ENCODE data around the gene THAP3.

DNA sequence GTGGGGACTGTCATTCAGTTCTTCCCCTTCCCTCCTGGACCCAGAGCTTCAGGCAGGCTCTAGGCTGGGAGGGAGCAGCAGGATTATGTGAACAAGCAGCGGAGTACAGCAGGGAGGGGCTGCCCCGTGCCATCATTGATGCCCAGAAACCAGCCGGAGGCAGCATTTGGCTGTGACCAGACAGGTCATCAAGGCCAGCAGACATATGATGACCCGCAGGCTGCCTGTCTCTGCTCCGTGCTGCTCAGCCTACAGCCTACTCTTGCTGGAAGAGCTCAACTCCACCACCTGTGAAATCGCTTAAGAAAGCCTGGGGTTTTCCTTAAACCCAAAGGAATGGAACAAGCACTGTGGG is 26.9 kb upstream of the THAP3 start:
- TF ChIP-seq, protein P1, sequence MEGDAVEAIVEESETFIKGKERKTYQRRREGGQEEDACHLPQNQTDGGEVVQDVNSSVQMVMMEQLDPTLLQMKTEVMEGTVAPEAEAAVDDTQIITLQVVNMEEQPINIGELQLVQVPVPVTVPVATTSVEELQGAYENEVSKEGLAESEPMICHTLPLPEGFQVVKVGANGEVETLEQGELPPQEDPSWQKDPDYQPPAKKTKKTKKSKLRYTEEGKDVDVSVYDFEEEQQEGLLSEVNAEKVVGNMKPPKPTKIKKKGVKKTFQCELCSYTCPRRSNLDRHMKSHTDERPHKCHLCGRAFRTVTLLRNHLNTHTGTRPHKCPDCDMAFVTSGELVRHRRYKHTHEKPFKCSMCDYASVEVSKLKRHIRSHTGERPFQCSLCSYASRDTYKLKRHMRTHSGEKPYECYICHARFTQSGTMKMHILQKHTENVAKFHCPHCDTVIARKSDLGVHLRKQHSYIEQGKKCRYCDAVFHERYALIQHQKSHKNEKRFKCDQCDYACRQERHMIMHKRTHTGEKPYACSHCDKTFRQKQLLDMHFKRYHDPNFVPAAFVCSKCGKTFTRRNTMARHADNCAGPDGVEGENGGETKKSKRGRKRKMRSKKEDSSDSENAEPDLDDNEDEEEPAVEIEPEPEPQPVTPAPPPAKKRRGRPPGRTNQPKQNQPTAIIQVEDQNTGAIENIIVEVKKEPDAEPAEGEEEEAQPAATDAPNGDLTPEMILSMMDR (IDR thresholded peaks at IDR 0.05) = no peak
- TF ChIP-seq EZH2 (IDR thresholded peaks at IDR 0.05) = no peak
- no peak for TF ChIP-seq EZH2phosphoT487 (IDR thresholded peaks at IDR 0.05)
